H54 (cell line): Measurements from ENCODE around the gene CCDC12.

ENCODE experiments used
- DNase-seq: peaks from one replicate; pipeline ENCODE4 v3.0.0; 2011; ENCODE audit warnings: low spot score, mixed read lengths; ENCODE audit not compliant: insufficient read length
- FAIRE-seq: peaks from 3 replicates; lab custom pipeline; 2011; peaks lifted over from hg19 to GRCh38; lab: Jason Lieb, UNC
- POLR2A ChIP-seq: IDR thresholded peaks from 2 replicates; pipeline ENCODE4 v1.6.1; 2011; ENCODE audit warnings: low read depth, mild to moderate bottlenecking, low read length

CCDC12 gene

DNA sequence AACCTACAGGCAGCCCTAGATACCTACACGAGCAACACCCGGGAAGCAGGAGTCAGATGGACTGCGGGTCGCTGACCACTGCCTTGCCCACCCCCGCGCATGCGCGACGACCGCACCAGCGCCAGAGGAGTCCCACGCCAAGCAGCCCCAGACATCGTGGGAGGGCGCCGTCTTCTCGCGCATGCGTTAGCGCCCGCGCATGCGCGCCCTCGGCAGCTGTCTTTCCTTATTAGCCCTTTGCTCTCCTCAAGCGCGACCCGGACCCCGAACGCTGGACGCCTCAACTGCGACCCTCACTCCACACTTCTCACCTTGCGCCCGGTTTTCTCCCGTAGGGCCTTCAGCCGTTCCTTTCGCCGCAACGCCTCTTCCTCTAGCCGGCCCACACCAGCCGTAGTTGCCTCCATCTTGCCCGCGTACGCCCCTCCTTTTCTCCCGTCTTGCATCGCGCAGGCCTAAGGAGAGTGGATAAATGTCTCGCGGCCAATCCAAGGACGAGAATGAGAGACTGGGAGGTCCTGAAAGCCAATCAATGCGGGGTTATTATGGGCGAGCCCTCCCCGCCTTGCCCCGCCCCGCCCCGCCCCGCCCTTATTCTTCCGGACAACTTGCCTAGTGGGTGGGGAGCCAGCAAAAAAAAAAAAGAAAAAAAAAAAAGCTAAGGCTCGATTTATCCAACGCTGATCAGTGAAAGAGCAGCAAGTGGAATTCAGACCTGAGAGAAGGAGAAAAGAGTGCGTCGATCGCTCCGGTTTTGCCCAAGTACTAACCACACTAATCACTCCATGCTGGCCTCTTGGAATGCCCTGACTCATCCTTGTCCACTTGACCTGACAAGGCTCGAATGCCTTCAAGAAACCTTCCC, at the start of gene CCDC12:
Gene CCDC12, minus strand, starts transcription at position 420 of the 865 bp plus-strand sequence. Its CDS starts 13 bp downstream, at position 407.
- peak; percentile 58 for TF ChIP-seq POLR2A
- DNase-seq (peak; percentile 99), FAIRE-seq (peak; percentile 11)

GRCh38 chr3:47024932-47025331, 48.4 kb upstream of the CCDC12 start:
- TF ChIP-seq POLR2A: no peak
- DNase-seq (no peak), FAIRE-seq (peak; percentile 64)

GRCh38 chr3:47022641-47023071, 46.1 kb upstream of the CCDC12 start:
- no peak for DNase-seq
- no peak for FAIRE-seq
- TF ChIP-seq POLR2A: no peak

GRCh38 chr3:47020311-47020710, 43.8 kb upstream of the CCDC12 start:
- TF ChIP-seq POLR2A: no peak
- DNase-seq (no peak), FAIRE-seq (no peak)

GRCh38 chr3:47019201-47019600, 42.7 kb upstream of the CCDC12 start:
- no peak for TF ChIP-seq POLR2A
- DNase-seq (peak; percentile 38), FAIRE-seq (no peak)

GRCh38 chr3:47018269-47018611, 41.7 kb upstream of the CCDC12 start:
- FAIRE-seq (no peak), DNase-seq (no peak)
- TF ChIP-seq POLR2A: no peak

- FAIRE-seq (peak; percentile 23), DNase-seq (peak; percentile 59)
- no peak for TF ChIP-seq POLR2A
These were observed 41.1 kb upstream of the CCDC12 start for GRCh38 chr3:47017504-47018268.

DNA sequence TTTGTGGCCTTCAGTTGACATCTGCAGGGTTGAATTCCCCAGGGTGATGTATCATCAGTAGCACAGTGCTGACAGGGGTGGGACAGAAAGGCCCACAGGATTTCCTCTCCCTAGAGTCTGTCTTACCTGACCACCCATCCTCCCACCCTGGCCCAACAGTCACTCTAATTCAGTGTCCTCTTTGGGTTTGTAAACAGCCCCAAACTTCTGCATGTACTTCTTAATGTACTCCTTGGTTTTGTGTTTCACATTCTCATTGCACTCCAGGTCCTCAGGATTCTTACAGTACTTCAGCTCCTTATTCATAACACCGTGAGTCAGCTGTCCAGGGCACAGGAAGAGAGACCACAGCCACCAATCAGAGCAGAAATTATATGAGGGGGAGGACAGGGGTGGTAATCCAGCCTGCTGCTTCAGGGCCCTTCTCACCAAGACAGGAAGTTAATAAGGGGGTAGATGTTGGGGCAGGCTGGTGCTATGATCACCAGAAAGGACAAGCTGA, 40.4 kb upstream of the CCDC12 start:
- FAIRE-seq: peak; percentile 69
- no peak for TF ChIP-seq POLR2A
- DNase-seq: peak; percentile 92

GRCh38 chr3:47016086-47016933, 39.8 kb upstream of the CCDC12 start:
- FAIRE-seq: no peak
- TF ChIP-seq POLR2A: no peak
- no peak for DNase-seq

DNA sequence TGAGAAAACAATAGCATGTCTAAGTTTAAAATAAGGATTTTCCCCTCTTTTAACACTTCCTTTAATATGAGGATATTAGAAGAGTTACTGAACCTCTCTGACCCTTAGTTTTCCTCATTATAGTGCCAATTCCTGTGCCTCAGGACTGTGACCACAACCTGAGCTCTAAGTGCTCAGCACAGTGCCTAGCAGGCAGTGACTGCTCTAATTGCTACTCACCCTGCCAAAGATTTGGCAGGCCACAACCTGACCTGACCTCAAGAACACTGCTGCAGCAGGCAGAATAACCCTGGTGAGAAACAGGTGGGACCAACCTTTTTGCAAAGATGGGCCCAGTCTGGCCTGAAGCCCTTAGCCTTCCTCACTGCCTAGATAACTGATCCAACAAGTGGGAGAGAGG, 38.6 kb upstream of the CCDC12 start:
- FAIRE-seq (no peak), DNase-seq (no peak)
- TF ChIP-seq POLR2A: no peak

DNA sequence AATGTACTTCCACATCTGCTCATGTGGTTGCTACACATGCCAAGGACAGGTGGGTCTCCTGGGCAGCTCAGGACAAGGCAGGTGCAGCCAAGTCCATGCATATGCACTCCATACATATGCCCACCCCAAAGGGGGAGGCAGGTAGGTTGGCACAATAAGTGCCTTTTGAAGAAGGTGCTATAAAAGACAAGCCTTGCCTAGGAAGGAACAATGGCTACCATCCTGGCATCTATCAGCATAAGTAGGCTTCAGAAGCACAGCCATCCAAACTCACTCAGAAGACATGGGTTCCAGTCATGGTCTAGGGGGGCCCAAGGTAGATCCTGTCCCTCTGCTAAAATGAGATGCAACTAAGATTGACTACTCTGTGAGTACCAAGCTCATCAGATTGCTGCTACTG, 37.5 kb upstream of the CCDC12 start:
- no peak for FAIRE-seq

DNA sequence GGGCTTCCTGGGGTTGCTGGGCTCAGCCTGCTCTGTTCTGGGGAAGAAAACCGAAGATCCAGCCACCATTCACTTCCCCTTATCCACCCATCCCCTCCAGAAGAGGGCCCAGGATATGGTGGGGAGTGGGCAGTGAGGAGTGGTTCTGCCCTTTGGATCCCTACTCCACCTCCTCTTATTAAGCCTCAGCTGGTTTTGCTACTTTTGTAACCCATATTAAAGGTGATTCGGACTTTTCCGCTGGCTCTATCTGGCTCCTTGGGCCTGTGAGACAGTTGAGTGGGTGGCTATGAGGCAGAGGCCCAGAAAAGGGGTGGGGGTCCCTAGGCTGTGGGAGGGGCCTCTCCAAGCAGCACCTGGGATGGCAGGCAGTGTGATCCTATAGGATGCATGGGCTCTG, 36.7 kb upstream of the CCDC12 start:
- no peak for TF ChIP-seq POLR2A
- FAIRE-seq (no peak), DNase-seq (no peak)

More for the DNA sequence above, 37.5 kb upstream of the CCDC12 start:
- TF ChIP-seq POLR2A: no peak
- no peak for DNase-seq
